HL-60 (cell line): Measurements from ENCODE around the gene TENM4.

ENCODE experiments used
- DNase-seq, 2 experiments: peaks; one replicate each; pipeline ENCODE4 v3.0.0-alpha.2; 2010 to 2020; ENCODE audit warnings: low read depth in 1 of 2, low spot score in 1 of 2
- H3K27ac ChIP-seq: fragments of 250-450 bp; sonication (Bioruptor Pico); replicated peaks from 2 replicates; pipeline ENCODE4 v1.5.1; 2020; ENCODE audit warnings: mild to moderate bottlenecking, moderate library complexity
- H3K27me3 ChIP-seq: fragments of 250-450 bp; sonication (Bioruptor Pico); 2 replicates; pipeline ENCODE4 v1.5.1; 2021; ENCODE audit warnings: mild to moderate bottlenecking, moderate library complexity; ENCODE audit not compliant: insufficient read depth, poor library complexity, severe bottlenecking
- H3K4me3 ChIP-seq: replicated peaks from 2 replicates; pipeline ENCODE4 v1.5.1; 2011; ENCODE audit warnings: mild to moderate bottlenecking, control low read depth, low read length; ENCODE audit not compliant: insufficient read depth
- CTCF ChIP-seq: IDR thresholded peaks from one replicate; pipeline ENCODE4 v1.5.1; 2011; ENCODE audit warnings: low read length, control low read depth, inconsistent platforms; ENCODE audit not compliant: insufficient read depth
- GABPA ChIP-seq: IDR thresholded peaks from 2 replicates; pipeline ENCODE4 v1.6.1; 2012; ENCODE audit warnings: low read depth
- POLR2AphosphoS5 ChIP-seq: IDR thresholded peaks from 2 replicates; pipeline ENCODE4 v1.6.1; 2012; ENCODE audit warnings: low read depth
- REST ChIP-seq: IDR thresholded peaks from 2 replicates; pipeline ENCODE4 v1.6.1; 2012; ENCODE audit warnings: low read depth; ENCODE audit not compliant: insufficient replicate concordance
- SPI1 ChIP-seq: IDR thresholded peaks from 2 replicates; pipeline ENCODE4 v1.6.1; 2012; ENCODE audit warnings: low read depth, mild to moderate bottlenecking, borderline replicate concordance

Gene TENM4

GRCh38 chr11:79059141-79059540 lies 381.7 kb downstream of the TENM4 start:
- Histone ChIP-seq H3K27me3 (no peaks in the 10 kb centered on the region), H3K4me3 (no peak overlapping the region), H3K27ac (no peak overlapping the region)
- TF ChIP-seq GABPA (no peak), POLR2AphosphoS5 (no peak), CTCF (no peak), REST (no peak), SPI1 (no peak)
- no peak for DNase-seq

GRCh38 chr11:79055856-79056631 lies 384.8 kb downstream of the TENM4 start:
- Histone ChIP-seq H3K27me3 (no peaks in the 10 kb centered on the region), H3K4me3 (no peak overlapping the region), H3K27ac (no peak overlapping the region)
- TF ChIP-seq CTCF (no peak), POLR2AphosphoS5 (no peak), GABPA (no peak), REST (no peak), SPI1 (no peak)
- no peak for DNase-seq

- Histone ChIP-seq H3K4me3 (no peak overlapping the region), H3K27ac (no peak overlapping the region), H3K27me3 (no peaks in the 10 kb centered on the region)
- no peak for DNase-seq
- TF ChIP-seq GABPA (no peak), REST (no peak), SPI1 (no peak), CTCF (no peak), POLR2AphosphoS5 (no peak)
Measured at GRCh38 chr11:79054636-79055035, 386.2 kb downstream of the TENM4 start.
